Duodenal mucosa (tissue), 2 donors: ENCODE results near the gene USP3.
A peak's percentile ranks its signal among the peaks of the same experiment; 100 is the strongest.

Experiments
- H3K27ac ChIP-seq: one replicate; pipeline ENCODE4 v1.7.0; 2013; ENCODE audit warnings: low read depth, low read length
- H3K27me3 ChIP-seq, 2 donors: one replicate each; pipeline ENCODE4 v1.7.0; 2013; ENCODE audit warnings: low read length in 2 of 2, control low read depth in 1 of 2; ENCODE audit not compliant: insufficient read depth in 2 of 2, control insufficient read depth in 1 of 2
- H3K36me3 ChIP-seq, 2 donors: one replicate each; pipeline ENCODE4 v1.7.0; 2013; ENCODE audit warnings: low read length in 2 of 2, control low read depth in 1 of 2; ENCODE audit not compliant: insufficient read depth in 2 of 2, control insufficient read depth in 1 of 2
- H3K4me1 ChIP-seq, 2 donors: one replicate each; pipeline ENCODE4 v1.7.0; 2013; ENCODE audit warnings: low read length in 2 of 2, control low read depth in 1 of 2; ENCODE audit not compliant: insufficient read depth in 2 of 2, control insufficient read depth in 1 of 2
- H3K4me3 ChIP-seq, 2 donors: one replicate each; pipeline ENCODE4 v1.7.0; 2013; ENCODE audit warnings: low read length in 2 of 2, low read depth in 1 of 2
- H3K9ac ChIP-seq, 2 donors: one replicate each; pipeline ENCODE4 v1.7.0; 2013; ENCODE audit warnings: low read length in 2 of 2, low read depth in 1 of 2
- H3K9me3 ChIP-seq, 2 donors: one replicate each; pipeline ENCODE4 v1.7.0; 2013; ENCODE audit warnings: low read length in 2 of 2, control low read depth in 1 of 2; ENCODE audit not compliant: control insufficient read depth in 1 of 2

The USP3 gene

DNA sequence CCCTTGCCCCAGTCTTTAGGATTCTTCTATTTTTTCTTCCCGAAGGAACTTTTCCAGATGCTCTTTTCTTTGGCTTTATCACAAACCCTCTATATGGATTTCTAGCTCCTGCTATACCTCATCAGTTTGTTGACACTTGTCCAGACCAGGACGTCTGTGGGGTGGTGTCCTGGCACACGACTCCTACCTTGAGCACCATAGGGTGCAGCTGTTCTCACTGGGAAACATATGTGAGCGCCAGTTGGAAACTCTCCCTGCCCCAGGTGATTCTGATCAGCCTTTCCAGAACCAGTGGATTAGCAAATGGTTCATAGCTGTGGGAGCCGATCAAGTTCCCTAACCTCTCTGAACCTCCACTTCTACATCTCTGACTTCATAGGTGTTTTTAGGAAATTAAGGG lies 40.6 kb upstream of the USP3 start:
- H3K9me3 ChIP-seq: no peaks in the 10 kb centered on the region
- no peaks in the 10 kb centered on the region for H3K36me3 ChIP-seq
- peak overlapping the region in 1 of 2 donors; percentile 34 for H3K9ac ChIP-seq
- no peak overlapping the region for H3K4me3 ChIP-seq
- H3K27ac ChIP-seq: no peak overlapping the region
- peaks cover 46 to 58% of the 10 kb centered on the region in 2 donors for H3K4me1 ChIP-seq
- no peaks in the 10 kb centered on the region for H3K27me3 ChIP-seq

DNA sequence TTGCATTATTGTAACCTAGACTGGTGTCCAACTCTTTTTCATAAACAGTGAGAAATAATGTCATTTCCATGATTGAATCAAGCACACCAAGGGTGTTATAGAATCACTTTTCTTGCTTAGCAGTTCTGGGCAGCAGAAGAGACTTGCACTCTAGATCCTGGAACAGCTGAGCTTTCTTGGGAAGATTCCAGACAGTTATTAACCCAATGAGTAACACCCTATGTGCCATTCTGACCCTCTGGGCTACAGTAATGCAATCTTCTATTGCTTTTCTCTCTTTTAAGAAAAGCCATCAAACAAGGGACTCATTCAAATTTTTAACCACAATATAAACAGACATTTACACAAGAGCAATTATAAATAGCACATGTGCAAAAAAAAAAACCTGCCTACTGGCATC lies 39.3 kb upstream of the USP3 start:
- Histone ChIP-seq H3K27me3 (no peaks in the 10 kb centered on the region), H3K4me1 (peaks cover 43 to 57% of the 10 kb centered on the region in 2 donors), H3K4me3 (no peak overlapping the region), H3K9me3 (no peaks in the 10 kb centered on the region), H3K27ac (no peak overlapping the region), H3K36me3 (no peaks in the 10 kb centered on the region), H3K9ac (no peak overlapping the region)

DNA sequence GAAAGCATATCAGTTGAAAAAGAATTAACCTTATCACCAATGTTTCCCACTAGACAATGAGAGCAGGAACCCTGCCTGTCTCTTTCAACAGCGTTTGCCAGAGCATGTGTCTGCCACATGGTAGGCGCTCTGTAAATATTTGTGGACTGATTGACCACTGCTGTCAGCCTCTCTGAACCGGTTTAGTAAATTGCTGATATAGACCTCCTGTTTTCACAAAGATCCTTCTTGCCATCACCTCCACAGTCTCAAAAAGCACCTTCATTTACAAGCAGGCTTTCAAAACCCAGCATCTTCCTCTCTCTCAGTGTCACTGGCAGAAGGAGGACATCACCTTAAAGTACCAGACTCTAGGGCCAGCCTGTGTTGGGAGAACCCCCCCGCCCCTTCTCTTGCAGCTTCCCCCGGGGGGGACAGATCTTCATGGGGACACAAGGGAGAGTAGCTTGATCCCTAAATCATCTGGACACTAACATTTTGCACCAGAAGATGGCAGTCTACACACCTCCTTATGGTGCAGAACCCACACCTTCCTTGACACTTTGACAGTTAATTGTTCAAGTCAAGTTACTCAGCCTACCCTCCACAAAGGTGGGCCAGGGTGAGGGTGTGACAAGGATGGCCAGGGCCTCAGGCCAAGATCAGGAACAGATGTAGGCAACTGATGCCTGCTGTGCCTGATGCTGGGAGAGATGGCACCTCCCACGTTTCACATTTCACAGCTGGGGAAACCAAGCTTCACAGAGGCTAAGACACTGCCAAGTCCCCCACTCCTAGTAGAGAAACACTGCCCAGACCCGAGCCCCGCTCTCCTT lies 37.8 kb upstream of the USP3 start:
- H3K4me3 ChIP-seq: no peak overlapping the region
- no peaks in the 10 kb centered on the region for H3K27me3 ChIP-seq
- no peak overlapping the region for H3K27ac ChIP-seq
- H3K4me1 ChIP-seq: peaks cover 33 to 45% of the 10 kb centered on the region in 2 donors
- no peaks in the 10 kb centered on the region for H3K9me3 ChIP-seq
- H3K9ac ChIP-seq: peak overlapping the region in 1 of 2 donors; percentile 30
- no peaks in the 10 kb centered on the region for H3K36me3 ChIP-seq

DNA sequence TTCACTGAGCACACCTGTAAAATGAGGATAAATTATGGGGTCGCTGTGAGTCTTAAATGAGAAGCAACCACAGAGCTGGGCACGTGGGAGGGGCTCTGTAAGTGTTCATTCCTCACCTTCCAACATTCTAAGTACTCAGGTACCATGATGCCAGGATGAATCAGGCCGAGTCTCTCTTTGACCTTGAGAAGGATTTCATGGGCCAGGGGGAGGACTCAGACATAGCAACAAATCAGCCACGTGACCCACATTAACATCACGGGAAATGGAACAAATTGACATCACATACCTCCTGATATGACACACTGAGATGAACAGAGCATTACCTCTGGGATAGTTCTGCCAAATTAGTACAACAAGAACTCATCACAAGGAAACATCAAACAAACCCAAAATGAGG lies 35.2 kb upstream of the USP3 start:
- Histone ChIP-seq H3K9ac (no peak overlapping the region), H3K4me1 (peaks cover 29 to 38% of the 10 kb centered on the region in 2 donors), H3K27me3 (no peaks in the 10 kb centered on the region), H3K4me3 (no peak overlapping the region), H3K9me3 (no peaks in the 10 kb centered on the region), H3K27ac (no peak overlapping the region), H3K36me3 (no peaks in the 10 kb centered on the region)

DNA sequence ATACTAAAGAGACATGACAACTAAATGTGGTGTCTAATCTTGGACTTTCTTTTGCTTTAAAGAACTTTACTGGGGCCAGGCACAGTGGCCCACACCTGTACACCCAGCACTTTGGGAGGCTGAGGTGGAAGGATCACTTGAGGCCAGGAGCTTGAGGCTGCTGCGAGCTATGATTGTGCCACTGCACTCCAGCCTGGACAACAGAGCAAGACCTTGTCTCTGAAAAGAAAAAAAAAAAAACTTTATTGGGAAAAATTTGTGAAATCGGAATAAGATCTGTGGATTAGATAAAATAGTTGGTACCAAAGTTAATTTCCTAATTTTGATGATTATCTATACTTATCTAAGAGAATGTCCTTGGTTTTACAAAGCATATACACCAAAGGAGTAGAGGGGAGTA lies 34.4 kb upstream of the USP3 start:
- Histone ChIP-seq H3K9me3 (no peaks in the 10 kb centered on the region), H3K36me3 (no peaks in the 10 kb centered on the region), H3K9ac (no peak overlapping the region), H3K27ac (no peak overlapping the region), H3K4me3 (no peak overlapping the region), H3K4me1 (peaks cover 32 to 40% of the 10 kb centered on the region in 2 donors), H3K27me3 (no peaks in the 10 kb centered on the region)

DNA sequence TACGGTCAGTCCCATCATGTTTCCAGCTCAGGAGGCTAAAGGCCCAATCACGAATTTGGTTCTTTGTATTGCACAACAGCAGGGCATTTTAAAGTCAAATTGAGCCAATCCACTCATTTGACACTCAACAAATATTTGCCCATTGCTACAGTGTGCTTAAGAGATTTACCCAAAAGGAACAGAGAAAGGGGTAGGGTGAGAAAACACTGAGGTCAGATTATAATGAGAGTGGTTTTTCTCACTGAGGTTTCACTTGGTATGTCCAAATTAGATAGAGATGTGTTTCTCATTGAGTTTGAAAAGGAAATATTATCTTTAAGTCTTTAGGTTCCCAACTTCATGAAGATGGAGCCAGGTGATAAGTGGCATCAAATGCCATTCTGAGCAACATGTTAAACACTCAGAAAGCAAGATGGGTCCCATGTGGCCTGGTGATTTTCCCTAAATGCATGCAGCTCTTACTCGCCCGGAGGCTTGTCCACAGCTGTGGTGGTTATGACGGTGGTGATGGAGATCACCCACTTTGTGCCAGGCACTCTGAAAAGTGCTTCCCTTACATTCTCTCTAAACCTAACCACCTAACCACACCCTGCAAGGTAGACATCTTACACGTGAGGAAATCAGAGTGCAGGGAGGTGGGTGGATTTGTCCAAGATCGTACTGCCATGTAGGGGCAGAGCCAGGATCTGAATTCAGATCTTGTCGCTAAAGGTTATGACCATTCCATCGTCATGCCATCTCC lies 31.2 kb upstream of the USP3 start:
- H3K36me3 ChIP-seq: no peaks in the 10 kb centered on the region
- peak overlapping the region; percentile 59 for H3K27ac ChIP-seq
- H3K9me3 ChIP-seq: no peaks in the 10 kb centered on the region
- H3K9ac ChIP-seq: peak overlapping the region; percentile 20 to 35
- H3K27me3 ChIP-seq: no peaks in the 10 kb centered on the region
- H3K4me1 ChIP-seq: peaks cover 29 to 35% of the 10 kb centered on the region in 2 donors
- H3K4me3 ChIP-seq: peak overlapping the region; percentile 24 to 29

DNA sequence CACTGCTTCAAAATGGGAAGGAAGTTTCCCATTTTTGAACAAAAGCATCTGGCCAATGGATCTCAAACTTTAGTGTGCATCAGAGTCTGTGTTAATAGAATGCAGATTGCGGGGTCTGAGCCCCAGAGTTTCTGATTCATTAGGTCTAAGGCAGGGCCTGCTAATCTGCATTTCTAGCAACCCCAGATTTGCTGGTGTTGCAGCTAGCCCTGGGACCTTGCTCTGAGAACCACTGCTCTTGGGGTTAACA lies 30.7 kb upstream of the USP3 start:
- Histone ChIP-seq H3K9me3 (no peaks in the 10 kb centered on the region), H3K4me3 (peak overlapping the region; percentile 24 to 29), H3K27me3 (no peaks in the 10 kb centered on the region), H3K9ac (peak overlapping the region; percentile 20 to 35), H3K27ac (peak overlapping the region; percentile 59), H3K36me3 (no peaks in the 10 kb centered on the region), H3K4me1 (peaks cover 29 to 40% of the 10 kb centered on the region in 2 donors)

DNA sequence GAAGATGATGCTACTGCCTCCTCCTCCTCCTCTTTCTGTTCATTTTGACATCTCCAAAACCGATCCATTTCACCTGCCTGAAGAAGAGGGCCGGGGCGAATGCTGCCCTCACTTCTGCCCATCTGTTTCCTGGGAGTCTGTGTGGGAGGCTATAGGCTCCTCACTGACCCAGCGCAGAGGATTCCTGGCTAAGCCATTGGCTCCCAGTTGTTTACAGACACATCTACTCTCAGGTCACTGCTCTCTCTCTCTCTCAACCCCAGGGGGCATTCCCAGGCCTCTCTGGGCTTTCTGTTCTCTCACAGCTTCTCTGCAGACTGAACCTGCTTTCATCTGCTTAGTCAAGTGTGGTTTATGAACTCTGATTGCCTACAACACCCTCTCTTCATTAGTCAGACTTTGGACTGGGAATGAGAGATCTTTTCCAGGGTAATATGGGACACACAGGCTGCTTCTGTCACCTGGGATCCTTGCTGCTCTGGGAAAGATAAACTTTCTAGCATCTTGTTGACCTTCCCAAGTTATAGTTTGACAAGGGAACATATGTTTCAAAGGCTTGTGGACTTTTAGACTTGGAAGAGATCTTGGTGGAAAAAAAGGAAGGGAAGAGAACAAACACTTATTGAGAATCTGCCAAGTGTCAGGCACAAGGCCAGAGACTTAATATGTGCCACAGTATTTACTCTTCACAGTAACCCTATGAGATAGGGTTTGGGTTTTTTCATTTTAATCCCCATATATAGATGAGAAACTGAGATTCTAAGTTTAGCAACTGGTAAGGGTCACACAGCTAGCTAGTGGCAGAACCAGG lies 30.2 kb upstream of the USP3 start:
- peaks cover 31 to 43% of the 10 kb centered on the region in 2 donors for H3K4me1 ChIP-seq
- H3K27ac ChIP-seq: peak overlapping the region; percentile 59
- H3K4me3 ChIP-seq: peak overlapping the region; percentile 24 to 29
- H3K36me3 ChIP-seq: no peaks in the 10 kb centered on the region
- H3K9ac ChIP-seq: peak overlapping the region; percentile 20 to 35
- H3K9me3 ChIP-seq: no peaks in the 10 kb centered on the region
- H3K27me3 ChIP-seq: no peaks in the 10 kb centered on the region

DNA sequence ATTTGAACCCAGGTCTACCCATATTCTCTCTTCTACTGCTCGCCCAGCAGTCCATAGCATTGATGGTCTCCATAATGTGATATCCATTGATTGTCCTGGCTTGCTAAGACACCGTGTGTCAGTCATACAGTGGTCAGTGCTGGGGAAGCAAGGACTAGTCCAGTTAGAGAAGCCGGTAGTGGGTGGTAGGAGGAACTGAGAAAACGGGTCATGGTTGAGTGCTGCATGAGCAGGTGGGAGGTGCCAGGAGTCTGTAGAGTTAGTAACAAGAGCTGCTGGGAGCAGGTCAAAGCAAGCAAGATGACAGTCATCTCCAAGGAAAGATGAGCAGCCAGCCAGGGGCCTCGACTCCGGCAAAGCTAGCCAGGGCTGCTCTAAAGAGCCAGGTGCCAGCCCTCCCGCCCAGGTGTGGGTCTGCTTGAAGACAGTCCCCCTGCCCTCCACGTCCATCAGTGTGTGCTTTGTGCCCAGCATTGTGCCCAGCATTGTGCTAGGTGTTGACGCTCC lies 29.5 kb upstream of the USP3 start:
- H3K36me3 ChIP-seq: no peaks in the 10 kb centered on the region
- H3K27me3 ChIP-seq: no peaks in the 10 kb centered on the region
- peaks cover 34 to 48% of the 10 kb centered on the region in 2 donors for H3K4me1 ChIP-seq
- H3K4me3 ChIP-seq: peak overlapping the region in 1 of 2 donors; percentile 9
- peak overlapping the region; percentile 45 for H3K27ac ChIP-seq
- no peaks in the 10 kb centered on the region for H3K9me3 ChIP-seq
- peak overlapping the region in 1 of 2 donors; percentile 2 for H3K9ac ChIP-seq

DNA sequence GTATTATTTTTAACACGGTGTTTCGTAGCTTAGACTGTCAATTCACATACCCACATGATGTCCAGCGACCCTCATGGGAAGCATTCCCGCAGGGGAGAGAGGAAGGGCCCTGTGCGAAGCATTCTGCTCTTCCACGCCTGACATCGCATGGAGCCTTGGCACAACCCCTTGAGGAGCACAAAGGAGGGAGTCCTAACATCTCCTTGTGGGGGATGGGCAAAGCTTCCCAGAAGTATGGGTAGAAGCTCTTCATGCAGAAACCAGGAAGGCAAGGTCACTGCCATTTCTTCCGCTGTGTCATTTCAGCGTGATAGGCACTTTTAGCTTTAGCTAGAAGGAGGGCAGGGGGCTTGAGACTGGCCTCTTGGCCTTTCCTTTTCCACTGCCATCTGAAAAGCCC lies 28.7 kb upstream of the USP3 start:
- Histone ChIP-seq H3K4me3 (no peak overlapping the region), H3K36me3 (no peaks in the 10 kb centered on the region), H3K9me3 (no peaks in the 10 kb centered on the region), H3K27ac (peak overlapping the region; percentile 8), H3K27me3 (no peaks in the 10 kb centered on the region), H3K9ac (no peak overlapping the region), H3K4me1 (peaks cover 40 to 54% of the 10 kb centered on the region in 2 donors)
